H1 (cell line): Measurements from ENCODE around the gene TTC32.

Experiments used
- ASH2L ChIP-seq: fragments of 200-600, 300-600 bp; sonication (generic); IDR thresholded peaks from one replicate; pipeline ENCODE4 v1.7.1; 2017; ENCODE audit warnings: low read length
- BACH1 ChIP-seq: IDR thresholded peaks from 2 replicates; pipeline ENCODE4 v1.6.1; 2012; ENCODE audit warnings: low read length, improper control_type of control experiment
- CHD2 ChIP-seq: IDR thresholded peaks from 2 replicates; pipeline ENCODE4 v1.6.1; 2012; ENCODE audit warnings: low read length, improper control_type of control experiment
- EZH2 ChIP-seq: fragments of 200-600 bp; sonication (generic); IDR thresholded peaks from 2 replicates; pipeline ENCODE4 v1.7.1; 2012; ENCODE audit warnings: low read depth, mild to moderate bottlenecking, moderate library complexity, low read length, inconsistent platforms; ENCODE audit not compliant: severe bottlenecking
- GTF2F1 ChIP-seq: IDR thresholded peaks from 2 replicates; pipeline ENCODE4 v1.6.1; 2012; ENCODE audit warnings: low read depth, low read length, improper control_type of control experiment, borderline replicate concordance
- JUND ChIP-seq: IDR thresholded peaks from 2 replicates; pipeline ENCODE4 v1.6.1; 2011; ENCODE audit warnings: mild to moderate bottlenecking, improper control_type of control experiment, low read length
- NRF1 ChIP-seq: IDR thresholded peaks from 2 replicates; pipeline ENCODE4 v1.6.1; 2011; ENCODE audit warnings: mild to moderate bottlenecking, low read depth, low read length, improper control_type of control experiment
- POLR2A ChIP-seq, 2 experiments: IDR thresholded peaks; 1 replicate in 1 of 2; 2 replicates in 1 of 2; pipeline ENCODE4 v1.6.1; 2011; ENCODE audit warnings: low read depth in 2 of 2, low read length in 2 of 2, mild to moderate bottlenecking in 2 of 2; ENCODE audit errors: control extremely low read depth in 1 of 2
- RAD21 ChIP-seq, 2 experiments: IDR thresholded peaks in 1 of 2; conservative IDR thresholded peaks in 1 of 2; 2 replicates each; pipeline ENCODE4 v1.6.1; 2011; ENCODE audit warnings: low read depth in 2 of 2, low read length in 2 of 2, improper control_type of control experiment in 1 of 2, inconsistent platforms in 1 of 2, mild to moderate bottlenecking in 1 of 2, moderate library complexity in 1 of 2
- TF ChIP-seq, protein P1 (sequence below): IDR thresholded peaks from 2 replicates; pipeline ENCODE4 v1.6.1; 2011; ENCODE audit warnings: low read length, improper control_type of control experiment
- TF ChIP-seq, protein P2 (sequence below), 3 experiments: IDR thresholded peaks; 1 replicate in 2 of 3; 2 replicates in 1 of 3; pipeline versions ENCODE4 v1.5.1 to v1.6.1; 2011; ENCODE audit warnings: low read length in 3 of 3, mild to moderate bottlenecking in 3 of 3, inconsistent platforms in 2 of 3, low read depth in 1 of 3, moderate library complexity in 1 of 3; ENCODE audit not compliant: insufficient read depth in 1 of 3; ENCODE audit errors: control extremely low read depth in 1 of 3
- TF ChIP-seq, protein P3 (sequence below): IDR thresholded peaks from 2 replicates; pipeline ENCODE4 v1.6.1; 2011; ENCODE audit warnings: low read depth, mild to moderate bottlenecking, low read length; ENCODE audit not compliant: insufficient read depth
- TF ChIP-seq, protein P4 (sequence below): IDR thresholded peaks from 2 replicates; pipeline ENCODE4 v1.6.1; 2012; ENCODE audit warnings: low read length, inconsistent platforms

DNA sequence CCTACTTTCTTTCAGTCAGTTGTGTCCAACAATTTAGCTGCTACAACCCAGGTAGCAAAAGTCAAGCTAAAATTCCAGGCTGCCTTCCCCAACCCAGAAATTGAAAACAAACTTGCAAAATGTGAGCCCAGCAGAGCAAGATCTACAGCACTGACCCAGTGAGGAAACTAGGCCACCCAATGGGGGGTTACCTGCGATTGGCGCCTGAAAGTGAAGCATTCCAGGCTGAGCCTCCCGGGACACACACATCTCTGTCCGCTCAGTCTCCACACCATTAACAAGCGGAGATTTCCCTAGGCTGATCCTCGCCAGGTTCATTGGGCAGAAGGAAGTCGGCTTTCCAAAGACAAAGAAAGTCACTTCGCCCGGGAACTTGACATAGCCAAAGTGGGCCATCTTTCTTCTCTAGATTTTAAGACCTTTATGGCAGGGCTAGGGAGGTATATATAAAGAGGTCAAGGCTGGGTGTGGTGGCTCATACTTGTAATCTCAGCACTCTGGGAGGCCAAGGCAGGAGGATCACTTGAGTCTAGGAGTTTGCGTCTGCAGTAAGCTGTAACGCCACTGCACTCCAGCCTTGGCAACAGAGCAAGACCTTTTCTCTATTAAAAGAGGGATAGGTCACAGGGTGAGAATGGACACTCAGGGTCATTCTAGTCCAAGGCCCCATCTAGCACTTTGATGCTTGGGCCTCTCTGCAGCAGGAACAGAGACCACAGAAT is 53.6 kb downstream of the TTC32 start:
- TF ChIP-seq POLR2A (IDR thresholded peaks at IDR 0.05; ENCODE audit: control extremely low read depth in 1 of 2, low read depth in 2 of 2, low read length in 2 of 2): no peak
- no peak for TF ChIP-seq GTF2F1
- no peak for TF ChIP-seq CHD2
- TF ChIP-seq BACH1: no peak
- TF ChIP-seq RAD21 (IDR thresholded peaks at IDR 0.05 in 1 of 2, conservative IDR thresholded peaks at IDR 0.05 in 1 of 2; ENCODE audit: low read depth in 2 of 2, low read length in 2 of 2): no peak
- TF ChIP-seq NRF1: no peak
- TF ChIP-seq, protein P1, sequence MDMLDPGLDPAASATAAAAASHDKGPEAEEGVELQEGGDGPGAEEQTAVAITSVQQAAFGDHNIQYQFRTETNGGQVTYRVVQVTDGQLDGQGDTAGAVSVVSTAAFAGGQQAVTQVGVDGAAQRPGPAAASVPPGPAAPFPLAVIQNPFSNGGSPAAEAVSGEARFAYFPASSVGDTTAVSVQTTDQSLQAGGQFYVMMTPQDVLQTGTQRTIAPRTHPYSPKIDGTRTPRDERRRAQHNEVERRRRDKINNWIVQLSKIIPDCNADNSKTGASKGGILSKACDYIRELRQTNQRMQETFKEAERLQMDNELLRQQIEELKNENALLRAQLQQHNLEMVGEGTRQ: no peak
- TF ChIP-seq JUND: no peak
- TF ChIP-seq, protein P2, sequence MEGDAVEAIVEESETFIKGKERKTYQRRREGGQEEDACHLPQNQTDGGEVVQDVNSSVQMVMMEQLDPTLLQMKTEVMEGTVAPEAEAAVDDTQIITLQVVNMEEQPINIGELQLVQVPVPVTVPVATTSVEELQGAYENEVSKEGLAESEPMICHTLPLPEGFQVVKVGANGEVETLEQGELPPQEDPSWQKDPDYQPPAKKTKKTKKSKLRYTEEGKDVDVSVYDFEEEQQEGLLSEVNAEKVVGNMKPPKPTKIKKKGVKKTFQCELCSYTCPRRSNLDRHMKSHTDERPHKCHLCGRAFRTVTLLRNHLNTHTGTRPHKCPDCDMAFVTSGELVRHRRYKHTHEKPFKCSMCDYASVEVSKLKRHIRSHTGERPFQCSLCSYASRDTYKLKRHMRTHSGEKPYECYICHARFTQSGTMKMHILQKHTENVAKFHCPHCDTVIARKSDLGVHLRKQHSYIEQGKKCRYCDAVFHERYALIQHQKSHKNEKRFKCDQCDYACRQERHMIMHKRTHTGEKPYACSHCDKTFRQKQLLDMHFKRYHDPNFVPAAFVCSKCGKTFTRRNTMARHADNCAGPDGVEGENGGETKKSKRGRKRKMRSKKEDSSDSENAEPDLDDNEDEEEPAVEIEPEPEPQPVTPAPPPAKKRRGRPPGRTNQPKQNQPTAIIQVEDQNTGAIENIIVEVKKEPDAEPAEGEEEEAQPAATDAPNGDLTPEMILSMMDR (IDR thresholded peaks at IDR 0.05; ENCODE audit: control extremely low read depth in 1 of 3, insufficient read depth in 1 of 3, low read depth in 1 of 3, low read length in 3 of 3): no peak
- TF ChIP-seq, protein P3, sequence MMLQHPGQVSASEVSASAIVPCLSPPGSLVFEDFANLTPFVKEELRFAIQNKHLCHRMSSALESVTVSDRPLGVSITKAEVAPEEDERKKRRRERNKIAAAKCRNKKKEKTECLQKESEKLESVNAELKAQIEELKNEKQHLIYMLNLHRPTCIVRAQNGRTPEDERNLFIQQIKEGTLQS: no peak
- TF ChIP-seq, protein P4, sequence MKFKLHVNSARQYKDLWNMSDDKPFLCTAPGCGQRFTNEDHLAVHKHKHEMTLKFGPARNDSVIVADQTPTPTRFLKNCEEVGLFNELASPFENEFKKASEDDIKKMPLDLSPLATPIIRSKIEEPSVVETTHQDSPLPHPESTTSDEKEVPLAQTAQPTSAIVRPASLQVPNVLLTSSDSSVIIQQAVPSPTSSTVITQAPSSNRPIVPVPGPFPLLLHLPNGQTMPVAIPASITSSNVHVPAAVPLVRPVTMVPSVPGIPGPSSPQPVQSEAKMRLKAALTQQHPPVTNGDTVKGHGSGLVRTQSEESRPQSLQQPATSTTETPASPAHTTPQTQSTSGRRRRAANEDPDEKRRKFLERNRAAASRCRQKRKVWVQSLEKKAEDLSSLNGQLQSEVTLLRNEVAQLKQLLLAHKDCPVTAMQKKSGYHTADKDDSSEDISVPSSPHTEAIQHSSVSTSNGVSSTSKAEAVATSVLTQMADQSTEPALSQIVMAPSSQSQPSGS: no peak
- no peak for TF ChIP-seq ASH2L
- no peak for TF ChIP-seq EZH2
